Measurements from ENCODE around the gene CD300LF. TPM values are rescaled to one million over a fixed set of nuclear protein-coding genes. Genes with fewer than 3 reads are reported as not detected.

Gene CD300LF
- total RNA-seq, 2 experiments from 2014 or later: not detected

GRCh38 chr17:74644419-74644818 lies 68.3 kb downstream of the CD300LF start:
- no peak for DNase-seq
- Mint-ChIP-seq H3K27me3 (peaks cover 76% of the 10 kb centered on the region), H3K4me3 (no peak overlapping the region), H3K9me3 (no peaks in the 10 kb centered on the region), H3K4me1 (peaks cover 28% of the 10 kb centered on the region), H3K27ac (no peak overlapping the region), H3K36me3 (ENCODE audit: low read depth) (no peaks in the 10 kb centered on the region)
- ChIA-PET CTCF (interaction anchor here (1.8 kb wide), 1 partner anchor 265 kb away, joined by 5 read pairs; no protein-coding TSS in a partner anchor), POLR2A (no interaction called here)

Other genes starting within 250 kb of the CD300LF start
- 10 to 100 TPM; 69.5 to 74.2 TPM for gene CD300A, start 246.3 kb downstream of the CD300LF start, total RNA-seq
- gene CD300LB, start 181.4 kb downstream of the CD300LF start, total RNA-seq: not detected
- gene CD300C, start 166.8 kb downstream of the CD300LF start, total RNA-seq: 1 to 10 TPM; 3.9 to 4.1 TPM
- not detected for gene CD300H, start 145.4 kb downstream of the CD300LF start, total RNA-seq
- gene CD300LD, start 120.6 kb downstream of the CD300LF start, total RNA-seq: not detected
- not detected for gene CD300E, start 89.2 kb downstream of the CD300LF start, total RNA-seq
- gene RAB37, start 24.3 kb upstream of the CD300LF start, total RNA-seq: 10 to 100 TPM; 56.1 to 58.5 TPM
- gene NHERF1, start 35.7 kb upstream of the CD300LF start, total RNA-seq: 100 to 1,000 TPM; 320 to 328 TPM
- 10 to 100 TPM; 32.1 to 32.3 TPM for gene NAT9, start 63.4 kb upstream of the CD300LF start, total RNA-seq
- gene GRIN2C, start 147.0 kb upstream of the CD300LF start, total RNA-seq: under 1 TPM in 1 of 2 experiments, not detected in 1; 0.45 TPM
- 10 to 100 TPM; 22.9 to 24.0 TPM for gene FDXR, start 160.1 kb upstream of the CD300LF start, total RNA-seq
- not detected for gene FADS6, start 180.7 kb upstream of the CD300LF start, total RNA-seq
- not detected for gene USH1G, start 210.3 kb upstream of the CD300LF start, total RNA-seq
- gene OTOP2, start 211.3 kb upstream of the CD300LF start, total RNA-seq: not detected
- not detected for gene OTOP3, start 223.0 kb upstream of the CD300LF start, total RNA-seq

Data from activated CD4-positive, alpha-beta memory T cell treated with anti-CD3 and anti-CD28 coated beads, Interleukin-2, amount 10 ng/mL, durations not matched to agents 7 days and 5 days (primary cell).